IMR-90 (cell line): ENCODE results near the gene PHIP. TPM values are rescaled to one million over a fixed set of nuclear protein-coding genes. Genes with fewer than 3 reads are reported as not detected.
A peak's percentile ranks its signal among the peaks of the same experiment; 100 is the strongest.

Experiments used
- ATAC-seq: fragments of 200-7000 bp; cut with Tn5 transposase; 2 replicates; pipeline ENCODE4 v1.9.1; 2020; ENCODE audit warnings: low read depth, mild to moderate bottlenecking, moderate library complexity
- BruUV-seq: library from RNA; stranded (reverse); fragments of 400-500 nt; replicated peaks from 2 replicates; lab custom pipeline; 2021; lab: Mats Ljungman, UMichigan
- CTCF ChIA-PET: fragments of 300-600 bp; formaldehyde crosslinking; extraction: SDS; loops from one replicate; lab custom pipeline; 2021; ENCODE audit warnings: antibody characterized with exemption; lab: Yijun Ruan, JAX
- POLR2A ChIA-PET: fragments of 300-600 bp; sonication (Branson Sonifier 250); formaldehyde crosslinking; loops from one replicate; lab custom pipeline; 2022; ENCODE audit warnings: antibody characterized with exemption; ENCODE audit not compliant: unreplicated experiment; lab: Charles Lee
- DNase-seq: peaks from one replicate; pipeline ENCODE4 v3.0.0; 2013
- H2AFZ ChIP-seq: replicated peaks from 2 replicates; pipeline ENCODE3; 2013; ENCODE audit warnings: low read length, mild to moderate bottlenecking; ENCODE audit not compliant: poor library complexity
- H2AK5ac ChIP-seq: 2 replicates; pipeline ENCODE4 v1.6.1; 2013; ENCODE audit warnings: low read depth, low read length, inconsistent platforms
- H2AK9ac ChIP-seq: replicated peaks from 2 replicates; pipeline ENCODE3; 2013; ENCODE audit warnings: mild to moderate bottlenecking, low read depth, low read length, moderate library complexity; ENCODE audit not compliant: poor library complexity
- H2BK120ac ChIP-seq: 2 replicates; pipeline ENCODE4 v1.6.1; 2013; ENCODE audit warnings: low read depth, low read length, inconsistent platforms
- H2BK15ac ChIP-seq: 3 replicates; pipeline ENCODE4 v1.6.1; 2013; ENCODE audit warnings: low read depth, low read length, inconsistent platforms
- H2BK20ac ChIP-seq: 2 replicates; pipeline ENCODE4 v1.6.1; 2013; ENCODE audit warnings: low read depth, mild to moderate bottlenecking, inconsistent platforms, low read length, moderate library complexity
- H2BK5ac ChIP-seq: 2 replicates; pipeline ENCODE4 v1.6.1; 2013; ENCODE audit warnings: mild to moderate bottlenecking, low read depth, low read length, inconsistent platforms; ENCODE audit not compliant: poor library complexity, severe bottlenecking
- H3K14ac ChIP-seq: replicated peaks from 2 replicates; pipeline ENCODE4 v1.6.1; 2013; ENCODE audit warnings: low read depth, low read length, inconsistent platforms
- H3K18ac ChIP-seq: 2 replicates; pipeline ENCODE4 v1.6.1; 2013; ENCODE audit warnings: low read depth, low read length, control low read depth
- H3K23ac ChIP-seq: 2 replicates; pipeline ENCODE4 v1.6.1; 2013; ENCODE audit warnings: low read depth, low read length, inconsistent platforms
- H3K27ac ChIP-seq: 2 replicates; pipeline ENCODE4 v1.5.1; 2013; ENCODE audit warnings: mild to moderate bottlenecking, control low read depth, low read length; ENCODE audit not compliant: insufficient read depth
- H3K27me3 ChIP-seq: 2 replicates; pipeline ENCODE4 v1.6.1; 2013; ENCODE audit warnings: low read length; ENCODE audit not compliant: control insufficient read depth, insufficient read depth
- H3K36me3 ChIP-seq: 2 replicates; pipeline ENCODE4 v1.6.1; 2013; ENCODE audit warnings: low read length, mixed read lengths; ENCODE audit not compliant: control insufficient read depth, insufficient read depth
- H3K4ac ChIP-seq: 2 replicates; pipeline ENCODE4 v1.6.1; 2013; ENCODE audit warnings: low read depth, low read length, inconsistent platforms
- H3K4me1 ChIP-seq: 2 replicates; pipeline ENCODE4 v1.6.1; 2013; ENCODE audit warnings: low read length, mixed read lengths; ENCODE audit not compliant: control insufficient read depth, insufficient read depth
- H3K4me2 ChIP-seq: 2 replicates; pipeline ENCODE4 v1.6.1; 2013; ENCODE audit warnings: low read depth, mild to moderate bottlenecking, control low read depth, low read length, moderate library complexity
- H3K4me3 ChIP-seq: 2 replicates; pipeline ENCODE4 v1.5.1; 2013; ENCODE audit warnings: low read depth, mild to moderate bottlenecking, control low read depth, low read length, moderate library complexity; ENCODE audit not compliant: insufficient read depth
- H3K56ac ChIP-seq: 2 replicates; pipeline ENCODE4 v1.6.1; 2013; ENCODE audit warnings: low read length, inconsistent platforms; ENCODE audit not compliant: insufficient read depth; ENCODE audit errors: extremely low read depth
- H3K79me1 ChIP-seq, 2 experiments: 2 replicates each; pipeline ENCODE4 v1.6.1; 2013; ENCODE audit warnings: low read length in 2 of 2, inconsistent platforms in 1 of 2, low read depth in 1 of 2
- H3K9ac ChIP-seq: 2 replicates; pipeline ENCODE4 v1.6.1; 2013; ENCODE audit warnings: low read depth, low read length, control low read depth
- H3K9me1 ChIP-seq: 2 replicates; pipeline ENCODE4 v1.6.1; 2013; ENCODE audit warnings: low read length, inconsistent platforms; ENCODE audit not compliant: insufficient read depth
- H3K9me3 ChIP-seq: 2 replicates; pipeline ENCODE4 v1.6.1; 2013; ENCODE audit warnings: low read length; ENCODE audit not compliant: control insufficient read depth, insufficient read depth
- H4K20me1 ChIP-seq: 2 replicates; pipeline ENCODE4 v1.6.1; 2013; ENCODE audit warnings: low read length, inconsistent platforms; ENCODE audit not compliant: insufficient read depth
- H4K5ac ChIP-seq: 2 replicates; pipeline ENCODE4 v1.6.1; 2013; ENCODE audit warnings: mild to moderate bottlenecking, low read depth, low read length, control low read depth
- H4K8ac ChIP-seq, 2 experiments: 2 replicates each; pipeline ENCODE4 v1.6.1; 2013; ENCODE audit warnings: low read depth in 2 of 2, low read length in 2 of 2, control low read depth in 1 of 2, inconsistent platforms in 1 of 2
- H4K91ac ChIP-seq: 2 replicates; pipeline ENCODE4 v1.6.1; 2013; ENCODE audit warnings: low read depth, low read length, inconsistent platforms; ENCODE audit not compliant: insufficient read depth
- CEBPB ChIP-seq: IDR thresholded peaks from 2 replicates; pipeline ENCODE4 v1.6.1; 2012; ENCODE audit warnings: low read depth, low read length, improper control_type of control experiment
- POLR2A ChIP-seq: IDR thresholded peaks from 2 replicates; pipeline ENCODE4 v1.6.1; 2012; ENCODE audit warnings: mild to moderate bottlenecking, low read depth, low read length
- dilution Hi-C: fragments of 300-500 bp; cut with HindIII; formaldehyde crosslinking; loops from one replicate; pipeline ENCODE4 v1.14.3; 2018; ENCODE audit warnings: low sequenced_read_pairs; ENCODE audit not compliant: unreplicated experiment
- in situ Hi-C: fragments of 300-500 bp; cut with MboI; formaldehyde crosslinking; loops from 3 replicates; pipeline ENCODE4 v1.14.3; 2019; ENCODE audit warnings: low sequenced_read_pairs, inconsistent platforms, mixed read lengths
- intact Hi-C: fragments of 100-400 bp; cut with micrococcal nuclease; formaldehyde crosslinking; loops from 2 replicates; pipeline ENCODE4 v1.10.0; 2022
- polyA plus RNA-seq, 3 experiments: library from polyadenylated mRNA; depleted of rRNA; stranded (reverse); fragments of >200 nt; gene quantifications; 2 replicates each; pipeline ENCODE4 v1.2.3, GENCODE V29; 2012; ENCODE audit warnings: low replicate concordance in 1 of 3
- total RNA-seq: library from RNA; depleted of rRNA; stranded (reverse); fragments of >200 nt; gene quantifications from 2 replicates; pipeline ENCODE4 v1.2.3, GENCODE V29; 2012

PHIP gene
- total and polyA plus RNA-seq, 2 of the 4 experiments (the other 2 are of a cell fraction): 3.4 to 20.4 TPM

DNA sequence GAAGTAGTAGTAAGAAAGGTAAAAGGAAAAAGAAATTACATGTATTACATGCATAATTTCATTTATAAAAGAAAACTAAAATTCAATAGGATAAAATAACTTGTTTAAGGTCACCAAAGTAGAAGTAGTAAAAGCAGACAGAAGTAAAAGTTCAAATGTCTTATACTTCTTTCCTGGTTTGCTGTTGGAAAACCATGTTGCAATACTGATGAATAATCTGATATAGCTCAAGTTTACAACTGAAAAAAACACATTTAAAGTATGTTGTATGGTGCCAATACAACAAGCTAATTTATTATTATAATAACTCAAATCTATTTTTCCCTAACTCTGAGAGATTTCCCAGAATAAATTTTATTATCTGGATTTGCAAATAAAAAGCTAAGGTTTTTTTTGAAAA lies 78.3 kb downstream of the PHIP start:
- Histone ChIP-seq H2BK20ac (no peak overlapping the region), H3K4me3 (no peak overlapping the region), H4K20me1 (no peaks in the 10 kb centered on the region), H2AK9ac (no peak overlapping the region), H3K23ac (no peak overlapping the region), H3K36me3 (peaks cover 22% of the 10 kb centered on the region), H3K4ac (no peak overlapping the region), H4K91ac (no peak overlapping the region), H3K9me1 (no peaks in the 10 kb centered on the region), H2BK5ac (no peak overlapping the region), H3K27ac (no peak overlapping the region), H4K8ac (no peak overlapping the region), H2AFZ (no peak overlapping the region), H4K5ac (no peak overlapping the region), H3K9me3 (no peaks in the 10 kb centered on the region), H2AK5ac (no peak overlapping the region), H3K9ac (no peak overlapping the region), H3K4me2 (no peak overlapping the region), H2BK15ac (no peak overlapping the region), H3K14ac (no peak overlapping the region), H3K27me3 (no peaks in the 10 kb centered on the region), H2BK120ac (no peak overlapping the region), H3K18ac (no peak overlapping the region), H3K4me1 (no peaks in the 10 kb centered on the region), H3K56ac (no peak overlapping the region), H3K79me1 (0 out of 4 replicates have a peak, but pooled peaks cover 0 to 7% of the 10 kb centered on the region in 2 experiments)
- ATAC-seq (no peak), DNase-seq (peak; percentile 8)
- no TSS peak for BruUV-seq
- ChIA-PET CTCF (no interaction called here), POLR2A (no interaction called here)
- intact Hi-C loops (loop anchor here (5.0 to 10.0 kb wide), 2 partner anchors 63 to 465 kb away; no protein-coding TSS in a partner anchor), dilution Hi-C loops (no loop called here), in situ Hi-C loops (no loop called here)
- TF ChIP-seq CEBPB (peak; percentile 55; the same call in 1 of the 2 replicates), POLR2A (no peak)
